Measurements from ENCODE around the gene TMEM120A. TPM values are rescaled to one million over a fixed set of nuclear protein-coding genes. Genes with fewer than 3 reads are reported as not detected.
"Not testable (repeated sequence)": the region's sequence is repeated elsewhere in the genome, so short reads cannot be mapped to it uniquely, and the experiment has no call there.

TMEM120A gene
- 26.4 TPM for total RNA-seq (ENCODE audit: unreplicated experiment)
- long read RNA-seq, transcript TMEM120A-214 (12 exons, 1,456 nt): major isoform, 12 of 18 reads
- long read RNA-seq, partial matches to known transcripts: 2 of 18 reads
- long read RNA-seq, other reads (novel, unspliced or antisense): 3 of 18 reads

DNA sequence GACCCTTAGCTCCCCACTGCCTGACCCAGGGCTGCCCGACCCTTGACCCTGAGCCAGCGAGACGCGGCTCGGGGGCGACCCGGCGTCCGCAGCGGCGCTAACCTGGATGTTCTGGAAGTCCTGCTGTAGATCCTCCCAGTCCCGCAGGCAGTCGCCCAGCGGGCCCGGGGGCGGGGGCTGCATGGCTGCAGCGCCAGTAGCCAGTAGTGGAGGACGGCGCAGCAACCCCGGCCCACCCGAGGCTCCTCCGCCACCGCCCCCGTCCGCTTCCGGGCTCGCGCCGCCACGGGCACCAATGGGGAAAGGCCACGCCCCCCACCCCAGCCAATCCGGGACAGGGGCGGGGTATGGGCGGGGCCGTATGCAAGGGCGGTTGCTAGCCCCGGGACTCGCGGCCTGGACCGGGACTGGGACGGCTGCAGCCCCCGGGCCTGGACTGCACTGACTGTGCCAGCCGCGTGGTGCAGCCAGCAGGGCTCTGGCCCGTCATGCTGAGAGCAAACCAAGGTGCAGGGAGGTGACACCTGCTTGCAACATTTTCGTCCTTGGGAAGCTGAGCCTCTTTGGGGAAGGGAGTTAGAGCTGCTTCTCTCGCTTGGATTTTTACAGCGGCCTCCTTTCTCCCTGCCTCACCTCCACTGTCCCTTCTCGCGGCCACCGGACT is at the start of gene TMEM120A:
TMEM120A (minus strand) TSS at position 208 of the 664 bp plus-strand sequence; CDS start at position 183, 25 bp downstream.
- peak; percentile 99 for DNase-seq
- peaks cover 11% of the 10 kb centered on the region for H3K27me3 Mint-ChIP-seq (ENCODE audit: unreplicated experiment)
- TF ChIP-seq, protein P1, sequence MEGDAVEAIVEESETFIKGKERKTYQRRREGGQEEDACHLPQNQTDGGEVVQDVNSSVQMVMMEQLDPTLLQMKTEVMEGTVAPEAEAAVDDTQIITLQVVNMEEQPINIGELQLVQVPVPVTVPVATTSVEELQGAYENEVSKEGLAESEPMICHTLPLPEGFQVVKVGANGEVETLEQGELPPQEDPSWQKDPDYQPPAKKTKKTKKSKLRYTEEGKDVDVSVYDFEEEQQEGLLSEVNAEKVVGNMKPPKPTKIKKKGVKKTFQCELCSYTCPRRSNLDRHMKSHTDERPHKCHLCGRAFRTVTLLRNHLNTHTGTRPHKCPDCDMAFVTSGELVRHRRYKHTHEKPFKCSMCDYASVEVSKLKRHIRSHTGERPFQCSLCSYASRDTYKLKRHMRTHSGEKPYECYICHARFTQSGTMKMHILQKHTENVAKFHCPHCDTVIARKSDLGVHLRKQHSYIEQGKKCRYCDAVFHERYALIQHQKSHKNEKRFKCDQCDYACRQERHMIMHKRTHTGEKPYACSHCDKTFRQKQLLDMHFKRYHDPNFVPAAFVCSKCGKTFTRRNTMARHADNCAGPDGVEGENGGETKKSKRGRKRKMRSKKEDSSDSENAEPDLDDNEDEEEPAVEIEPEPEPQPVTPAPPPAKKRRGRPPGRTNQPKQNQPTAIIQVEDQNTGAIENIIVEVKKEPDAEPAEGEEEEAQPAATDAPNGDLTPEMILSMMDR (IDR thresholded peaks at IDR 0.05; ENCODE audit: partially characterized antibody, unreplicated experiment): no peak
- H3K4me3 Mint-ChIP-seq (ENCODE audit: unreplicated experiment): peak within 1 kb of the TSS; percentile 82
- peaks cover 8% of the 10 kb centered on the region for H3K4me1 Mint-ChIP-seq (ENCODE audit: low read depth, unreplicated experiment)
- peaks cover 5% of the 10 kb centered on the region for H3K9me3 Mint-ChIP-seq (ENCODE audit: unreplicated experiment)
- H3K36me3 Mint-ChIP-seq (ENCODE audit: unreplicated experiment): peaks cover 9% of the 10 kb centered on the region
- peak within 1 kb of the TSS; percentile 62 for H3K27ac Mint-ChIP-seq (ENCODE audit: unreplicated experiment)

DNA sequence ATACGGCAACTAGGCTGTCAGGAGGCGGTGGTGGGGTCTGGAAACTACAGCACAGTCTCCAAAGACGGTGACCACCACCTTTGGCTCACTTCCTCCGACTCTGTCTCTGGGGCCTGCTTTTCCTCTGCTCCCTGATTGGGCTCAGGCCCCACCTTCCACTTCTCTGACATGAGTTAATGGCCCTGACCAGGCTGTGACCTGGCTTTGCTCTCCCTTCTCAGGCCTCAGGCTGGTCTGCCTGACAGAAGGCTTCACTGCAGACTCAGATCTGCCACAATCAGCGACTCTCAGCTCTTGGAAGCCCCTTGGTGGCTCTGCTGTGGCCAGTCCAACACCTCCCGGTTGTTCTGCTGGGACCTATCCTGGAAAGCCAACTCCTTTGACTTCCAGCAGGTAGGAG is 45.7 kb upstream of the TMEM120A start:
- no peak for DNase-seq
- Mint-ChIP-seq H3K4me1 (ENCODE audit: low read depth, unreplicated experiment) (no peaks in the 10 kb centered on the region), H3K36me3 (ENCODE audit: unreplicated experiment) (no peaks in the 10 kb centered on the region), H3K27me3 (ENCODE audit: unreplicated experiment) (no peaks in the 10 kb centered on the region), H3K9me3 (ENCODE audit: unreplicated experiment) (no peaks in the 10 kb centered on the region), H3K4me3 (ENCODE audit: unreplicated experiment) (no peak overlapping the region), H3K27ac (ENCODE audit: unreplicated experiment) (no peak overlapping the region)
- TF ChIP-seq, protein P1 (IDR thresholded peaks at IDR 0.05; ENCODE audit: partially characterized antibody, unreplicated experiment): no peak

DNA sequence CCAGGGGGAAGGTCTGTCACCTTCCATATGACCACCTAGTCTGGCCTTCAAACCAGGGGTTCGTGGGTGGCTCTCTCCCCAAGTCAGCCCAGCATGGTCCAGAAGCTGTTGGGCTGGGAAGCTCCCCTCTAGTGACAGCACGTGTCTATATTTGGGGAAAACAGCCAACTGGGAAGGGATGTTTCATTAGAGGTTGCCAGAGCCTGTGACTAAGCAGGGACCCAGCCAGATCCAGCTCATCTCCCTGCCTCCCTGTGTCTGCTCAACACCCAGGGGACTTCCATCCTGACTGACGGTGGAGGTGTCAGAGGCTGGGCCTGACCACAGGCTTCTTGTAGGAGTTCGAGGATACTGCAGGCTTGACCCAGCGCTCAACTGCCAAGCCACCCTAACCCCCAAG is 42.9 kb upstream of the TMEM120A start:
- Mint-ChIP-seq H3K27ac (ENCODE audit: unreplicated experiment) (no peak overlapping the region), H3K4me3 (ENCODE audit: unreplicated experiment) (no peak overlapping the region), H3K36me3 (ENCODE audit: unreplicated experiment) (no peaks in the 10 kb centered on the region), H3K9me3 (ENCODE audit: unreplicated experiment) (no peaks in the 10 kb centered on the region), H3K4me1 (ENCODE audit: low read depth, unreplicated experiment) (no peaks in the 10 kb centered on the region), H3K27me3 (ENCODE audit: unreplicated experiment) (no peaks in the 10 kb centered on the region)
- no peak for DNase-seq
- TF ChIP-seq, protein P1 (IDR thresholded peaks at IDR 0.05; ENCODE audit: partially characterized antibody, unreplicated experiment): no peak

DNA sequence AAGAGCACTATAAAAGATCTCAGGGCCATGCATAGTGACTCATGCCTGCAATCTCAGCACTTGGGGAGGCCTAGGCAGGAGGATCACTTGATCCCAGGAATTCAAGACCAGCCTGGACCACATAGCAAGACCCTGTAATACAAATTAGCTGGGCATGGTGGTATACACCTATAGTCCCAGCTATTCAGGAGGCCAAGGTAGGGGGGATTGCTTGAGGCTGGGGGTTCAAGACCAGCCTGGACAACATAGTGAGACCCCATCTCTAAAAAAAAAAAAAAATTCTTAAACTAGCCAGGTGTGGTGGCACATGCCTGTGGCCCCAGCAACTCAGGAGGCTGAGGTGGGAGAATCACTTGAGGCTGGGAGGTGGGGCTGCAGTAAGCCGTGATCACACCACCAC is 37.6 kb upstream of the TMEM120A start:
- Mint-ChIP-seq H3K27ac (ENCODE audit: unreplicated experiment) (no peak overlapping the region), H3K36me3 (ENCODE audit: unreplicated experiment) (no peaks in the 10 kb centered on the region), H3K9me3 (ENCODE audit: unreplicated experiment) (no peaks in the 10 kb centered on the region), H3K4me3 (ENCODE audit: unreplicated experiment) (no peak overlapping the region), H3K27me3 (ENCODE audit: unreplicated experiment) (no peaks in the 10 kb centered on the region), H3K4me1 (ENCODE audit: low read depth, unreplicated experiment) (no peaks in the 10 kb centered on the region)
- TF ChIP-seq, protein P1 (IDR thresholded peaks at IDR 0.05; ENCODE audit: partially characterized antibody, unreplicated experiment): no peak
- no peak for DNase-seq

DNA sequence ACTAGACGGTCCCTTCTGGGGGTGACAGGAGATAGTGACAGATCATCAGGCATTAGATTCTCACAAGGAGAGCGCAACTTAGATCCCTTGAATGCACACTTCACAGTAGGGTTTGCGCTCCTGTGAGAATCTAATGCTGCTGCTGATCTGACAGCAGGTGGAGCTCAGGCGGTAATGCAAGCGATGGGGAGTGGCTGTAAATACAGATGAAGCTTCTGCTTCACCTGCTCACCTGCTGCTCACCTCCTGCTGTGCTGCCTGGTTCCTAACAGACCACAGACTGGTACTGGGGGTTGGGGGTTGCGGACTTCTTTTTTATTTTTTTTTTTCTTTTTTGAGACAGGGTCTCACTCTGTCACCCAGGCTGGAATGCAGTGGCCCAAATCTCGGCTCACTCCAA is 35.3 kb upstream of the TMEM120A start:
- not testable (repeated sequence) for H3K36me3 Mint-ChIP-seq (ENCODE audit: unreplicated experiment)

More for the DNA sequence above, 35.3 kb upstream of the TMEM120A start:
- H3K27ac Mint-ChIP-seq (ENCODE audit: unreplicated experiment); H3K4me3 Mint-ChIP-seq (ENCODE audit: unreplicated experiment); DNase-seq; H3K4me1 Mint-ChIP-seq (ENCODE audit: low read depth, unreplicated experiment); H3K9me3 Mint-ChIP-seq (ENCODE audit: unreplicated experiment); H3K27me3 Mint-ChIP-seq (ENCODE audit: unreplicated experiment): not testable (repeated sequence)
